BLaER1 treated with 17β-estradiol and CSF1 and Interleukin-3, amounts not matched to agents 10 nM and 100 nM (cell line): Measurements from ENCODE around the gene RGS12.
A peak's percentile ranks its signal among the peaks of the same experiment; 100 is the strongest.

Experiments
- H3K27ac ChIP-seq, 11 experiments: shearing (Covaris generic); formaldehyde crosslinking; 2 replicates each; pipeline ENCODE4 v1.8.1; 2022
- H3K27me3 ChIP-seq, 11 experiments: shearing (Covaris generic); formaldehyde crosslinking; 2 replicates each; pipeline ENCODE4 v1.8.1; 2022
- H3K36me3 ChIP-seq, 11 experiments: shearing (Covaris generic); formaldehyde crosslinking; 2 replicates each; pipeline ENCODE4 v1.8.1; 2022
- H3K4me1 ChIP-seq, 10 experiments: shearing (Covaris generic); formaldehyde crosslinking; 2 replicates each; pipeline ENCODE4 v1.8.1; 2022
- H3K4me2 ChIP-seq, 11 experiments: shearing (Covaris generic); formaldehyde crosslinking; 2 replicates each; pipeline ENCODE4 v1.8.1; 2022
- H3K4me3 ChIP-seq, 10 experiments: shearing (Covaris generic); formaldehyde crosslinking; 2 replicates each; pipeline ENCODE4 v1.8.1; 2022
- H3K9ac ChIP-seq, 11 experiments: shearing (Covaris generic); formaldehyde crosslinking; 2 replicates each; pipeline ENCODE4 v1.8.1; 2022
- H3K9me3 ChIP-seq, 11 experiments: shearing (Covaris generic); formaldehyde crosslinking; replicated peaks in 1 of 11; 2 replicates each; pipeline ENCODE4 v1.8.1; 2022
- H4K20me1 ChIP-seq, 11 experiments: shearing (Covaris generic); formaldehyde crosslinking; 2 replicates each; pipeline ENCODE4 v1.8.1; 2022
- Cebpa-rat ChIP-seq, 11 experiments: shearing (Covaris generic); IDR thresholded peaks; 2 replicates each; pipeline ENCODE4 v1.8.1; 2022

Gene RGS12

DNA sequence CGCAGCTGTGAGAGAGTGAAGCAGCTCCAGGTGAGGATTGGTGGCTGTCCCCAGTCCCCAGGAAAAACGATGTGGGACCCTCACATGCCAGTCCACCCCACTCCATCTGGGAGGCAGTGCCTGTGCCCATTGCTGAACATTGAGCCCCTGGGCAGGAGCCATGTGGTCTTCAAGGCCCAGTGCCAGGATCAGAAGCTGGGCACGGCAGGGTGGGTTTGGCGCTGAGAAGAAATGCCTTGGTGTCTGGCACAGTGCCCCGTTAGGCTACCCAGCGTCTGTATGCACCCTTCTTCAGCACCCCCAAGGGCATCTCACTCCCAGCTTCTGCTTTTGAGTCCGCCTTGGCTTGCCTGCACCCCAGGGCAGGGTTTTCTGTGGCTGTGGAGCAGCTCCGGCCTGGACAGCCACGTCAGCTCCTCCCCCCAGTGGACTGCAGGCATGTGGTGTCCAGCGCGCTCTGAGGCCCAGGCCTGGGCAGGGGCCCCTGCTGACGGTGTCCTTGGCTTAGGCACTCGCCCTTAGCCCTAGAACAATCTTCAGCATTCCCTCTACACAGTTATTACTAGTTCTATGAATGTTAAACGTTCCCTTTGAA lies 28.6 kb downstream of the RGS12 start:
- Histone ChIP-seq H3K9ac (peak overlapping the region in 5 of 11 experiments; percentile 4 to 29 (median 20); a peak in 4 of 22 replicates), H3K36me3 (peaks cover 45 to 100% (median 92%) of the 10 kb centered on the region in 11 experiments), H3K9me3 (peaks cover 11 to 33% (median 19%) of the 10 kb centered on the region in 11 experiments; a peak in 20 of 22 replicates), H3K4me1 (peaks cover 7 to 57% (median 46%) of the 10 kb centered on the region in 10 experiments; a peak in 18 of 20 replicates), H4K20me1 (peaks cover 0 to 88% (median 64%) of the 10 kb centered on the region in 11 experiments; a peak in 19 of 22 replicates), H3K4me2 (peak overlapping the region in 1 of 11 experiments; percentile 0; a peak in 2 of 22 replicates), H3K4me3 (no peak overlapping the region), H3K27me3 (no peaks in the 10 kb centered on the region), H3K27ac (peak overlapping the region in 3 of 11 experiments; percentile 5 to 42 (median 9); a peak in 3 of 22 replicates)
- no peak for TF ChIP-seq Cebpa-rat (IDR thresholded peaks at IDR 0.05)

- H4K20me1 ChIP-seq = peaks cover 0 to 82% (median 62%) of the 10 kb centered on the region in 11 experiments; a peak in 19 of 22 replicates
- H3K4me1 ChIP-seq = peaks cover 7 to 57% (median 45%) of the 10 kb centered on the region in 10 experiments; a peak in 18 of 20 replicates
- peak overlapping the region in 4 of 11 experiments; percentile 0 to 38 (median 19); a peak in 5 of 22 replicates for H3K27ac ChIP-seq
- H3K27me3 ChIP-seq = no peaks in the 10 kb centered on the region
- no peak overlapping the region for H3K4me3 ChIP-seq
- H3K4me2 ChIP-seq = peak overlapping the region in 1 of 11 experiments; percentile 30; a peak in 2 of 22 replicates
- peak overlapping the region in 1 of 11 experiments; percentile 29; a peak in 1 of 22 replicates for H3K9ac ChIP-seq
- peaks cover 11 to 33% (median 19%) of the 10 kb centered on the region in 11 experiments; a peak in 20 of 22 replicates for H3K9me3 ChIP-seq
- no peak for TF ChIP-seq Cebpa-rat (IDR thresholded peaks at IDR 0.05)
- H3K36me3 ChIP-seq = peaks cover 38 to 100% (median 90%) of the 10 kb centered on the region in 11 experiments
Measured at GRCh38 chr4:3322059-3322550, 29.3 kb downstream of the RGS12 start.

- TF ChIP-seq Cebpa-rat (IDR thresholded peaks at IDR 0.05) = no peak
- Histone ChIP-seq H3K9ac (no peak overlapping the region), H4K20me1 (peaks cover 0 to 82% (median 59%) of the 10 kb centered on the region in 11 experiments; a peak in 19 of 22 replicates), H3K27me3 (no peaks in the 10 kb centered on the region), H3K27ac (no peak overlapping the region), H3K36me3 (peaks cover 29 to 100% (median 88%) of the 10 kb centered on the region in 11 experiments; a peak in 21 of 22 replicates), H3K4me2 (no peak overlapping the region), H3K4me1 (peaks cover 4 to 51% (median 37%) of the 10 kb centered on the region in 10 experiments; a peak in 18 of 20 replicates), H3K4me3 (no peak overlapping the region), H3K9me3 (peaks cover 11 to 33% (median 19%) of the 10 kb centered on the region in 11 experiments; a peak in 20 of 22 replicates)
Measured at GRCh38 chr4:3323071-3323481, 30.3 kb downstream of the RGS12 start.

DNA sequence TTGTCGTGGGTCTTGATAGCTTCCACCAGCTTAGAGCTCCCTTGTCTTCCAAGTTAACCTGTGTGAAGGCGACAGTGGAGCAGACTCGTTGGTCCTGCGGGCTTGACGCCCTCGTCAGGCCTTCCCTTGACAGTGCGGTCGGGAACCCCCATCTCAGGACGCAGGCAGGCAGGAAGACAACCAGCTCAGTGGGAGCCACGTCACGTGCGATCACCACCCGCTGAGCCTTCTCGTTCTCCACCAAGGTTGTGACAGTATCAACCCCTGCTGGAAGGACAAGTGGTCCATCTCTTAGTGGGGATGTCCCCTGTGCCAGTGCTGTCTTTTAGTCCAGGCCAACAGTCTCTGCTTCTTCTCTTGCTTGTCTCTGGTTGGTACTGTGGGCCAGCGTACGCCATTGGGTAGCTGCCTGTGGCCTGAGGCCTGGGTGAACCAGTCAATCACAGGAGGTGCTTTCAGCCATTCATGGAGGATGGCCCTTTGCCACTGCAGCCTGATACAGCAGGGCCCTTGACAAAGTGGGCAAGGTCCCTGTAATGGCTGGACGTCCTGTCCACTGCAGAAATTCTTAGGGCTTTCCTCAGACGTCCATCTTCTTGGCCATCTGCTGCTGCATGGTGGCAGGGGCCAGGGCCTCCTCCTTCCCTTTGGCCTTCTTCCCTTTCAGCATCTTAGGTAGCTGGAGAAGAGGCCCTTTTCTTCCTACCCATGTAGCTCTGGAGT lies 31.4 kb downstream of the RGS12 start:
- H3K9me3 ChIP-seq = peaks cover 11 to 33% (median 19%) of the 10 kb centered on the region in 11 experiments; a peak in 20 of 22 replicates

DNA sequence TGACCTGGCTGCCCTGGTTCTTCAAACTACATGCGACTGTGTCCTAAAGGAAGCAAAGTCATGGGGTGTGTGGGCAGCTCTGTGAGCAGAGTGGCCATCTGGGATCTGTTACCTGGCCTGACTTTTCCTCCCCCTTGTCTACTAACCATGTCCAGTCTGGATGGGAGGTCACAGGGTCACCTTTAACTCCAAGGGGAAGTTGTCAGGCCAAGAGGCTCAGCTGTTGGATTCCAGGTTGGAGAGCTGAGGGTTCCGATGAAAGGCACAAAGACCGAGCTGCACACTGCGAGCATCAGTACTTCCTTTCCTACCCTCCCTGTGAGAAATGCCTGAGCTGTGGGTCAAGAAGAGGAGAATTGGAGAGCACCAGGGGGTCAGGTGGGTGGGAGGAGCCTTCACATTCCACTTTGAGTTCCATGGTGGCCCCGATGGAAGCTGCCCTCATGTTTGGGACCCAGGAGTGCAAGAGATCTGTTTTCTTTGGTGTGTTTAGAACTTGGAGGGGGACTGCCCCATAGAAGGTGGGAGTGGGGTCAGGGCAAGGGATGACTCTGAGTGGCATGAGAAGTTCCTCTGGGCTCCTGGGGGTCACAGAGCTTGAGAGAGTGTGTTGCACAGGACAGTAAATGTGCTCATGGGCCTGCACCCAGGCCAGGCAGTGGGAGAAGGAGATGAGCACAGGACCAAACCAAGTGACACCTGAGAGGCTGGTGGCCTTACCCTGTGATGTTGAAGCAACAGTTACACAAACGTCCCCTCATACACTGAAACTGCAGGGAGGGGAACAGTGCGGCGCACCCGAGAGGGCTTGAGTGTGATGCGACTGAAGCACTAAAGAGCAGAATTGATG lies 36.2 kb downstream of the RGS12 start:
- no peak overlapping the region for H3K27ac ChIP-seq
- TF ChIP-seq Cebpa-rat (IDR thresholded peaks at IDR 0.05) = no peak
- H3K4me2 ChIP-seq = peak overlapping the region in 5 of 11 experiments; percentile 2 to 19 (median 10); a peak in 4 of 22 replicates
- peaks cover 26 to 55% (median 43%) of the 10 kb centered on the region in 10 experiments for H3K4me1 ChIP-seq
- peaks cover 0 to 83% (median 62%) of the 10 kb centered on the region in 11 experiments; a peak in 17 of 22 replicates for H4K20me1 ChIP-seq
- H3K4me3 ChIP-seq = no peak overlapping the region
- H3K9ac ChIP-seq = no peak overlapping the region
- peaks cover 11 to 22% (median 16%) of the 10 kb centered on the region in 11 experiments; a peak in 20 of 22 replicates for H3K9me3 ChIP-seq
- H3K27me3 ChIP-seq = no peaks in the 10 kb centered on the region
- H3K36me3 ChIP-seq = peaks cover 5 to 68% (median 46%) of the 10 kb centered on the region in 11 experiments; a peak in 20 of 22 replicates

More for the DNA sequence above, 31.4 kb downstream of the RGS12 start:
- Histone ChIP-seq H3K4me1 (peaks cover 0 to 49% (median 36%) of the 10 kb centered on the region in 10 experiments; a peak in 14 of 20 replicates), H3K27me3 (no peaks in the 10 kb centered on the region), H3K4me2 (no peak overlapping the region), H4K20me1 (peaks cover 0 to 82% (median 59%) of the 10 kb centered on the region in 11 experiments; a peak in 19 of 22 replicates), H3K27ac (no peak overlapping the region), H3K4me3 (no peak overlapping the region), H3K9ac (no peak overlapping the region), H3K36me3 (peaks cover 27 to 99% (median 90%) of the 10 kb centered on the region in 11 experiments; a peak in 21 of 22 replicates)
- no peak for TF ChIP-seq Cebpa-rat (IDR thresholded peaks at IDR 0.05)

DNA sequence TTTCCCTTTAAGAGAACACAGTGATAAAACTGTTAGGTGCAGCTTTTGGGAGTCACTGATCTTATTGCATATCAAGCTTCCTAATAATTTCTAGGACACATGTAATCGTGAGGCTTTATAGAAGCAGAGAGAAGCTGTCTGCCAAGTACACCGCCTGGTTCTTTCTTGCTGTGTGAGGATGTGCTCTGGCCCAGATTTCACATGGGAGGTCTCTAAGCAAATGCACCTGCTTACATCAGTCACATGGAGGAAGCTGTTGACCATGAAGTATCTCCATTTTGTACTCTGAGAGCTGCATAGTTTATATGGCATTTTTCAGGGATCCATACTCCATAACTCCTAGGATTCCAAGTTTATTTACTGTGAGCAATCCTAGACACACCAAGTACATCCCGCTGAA lies 37.1 kb downstream of the RGS12 start:
- Histone ChIP-seq H3K4me1 (peaks cover 35 to 64% (median 52%) of the 10 kb centered on the region in 10 experiments), H3K9ac (no peak overlapping the region), H3K27ac (no peak overlapping the region), H3K27me3 (no peaks in the 10 kb centered on the region), H3K4me3 (no peak overlapping the region), H3K36me3 (peaks cover 0 to 59% (median 40%) of the 10 kb centered on the region in 11 experiments; a peak in 14 of 22 replicates), H3K4me2 (peak overlapping the region; percentile 18 to 69 (median 51); a peak in 20 of 22 replicates), H3K9me3 (peaks cover 6 to 14% (median 8%) of the 10 kb centered on the region in 11 experiments; a peak in 15 of 22 replicates), H4K20me1 (peaks cover 0 to 84% (median 63%) of the 10 kb centered on the region in 11 experiments; a peak in 17 of 22 replicates)
- TF ChIP-seq Cebpa-rat (IDR thresholded peaks at IDR 0.05) = no peak

- H3K27ac ChIP-seq = no peak overlapping the region
- H3K4me2 ChIP-seq = peak overlapping the region; percentile 18 to 69 (median 51); a peak in 20 of 22 replicates
- peaks cover 0 to 51% (median 33%) of the 10 kb centered on the region in 11 experiments; a peak in 14 of 22 replicates for H3K36me3 ChIP-seq
- no peaks in the 10 kb centered on the region for H3K27me3 ChIP-seq
- no peak overlapping the region for H3K4me3 ChIP-seq
- peaks cover 43 to 68% (median 60%) of the 10 kb centered on the region in 10 experiments for H3K4me1 ChIP-seq
- peaks cover 0 to 6% (median under 1%) of the 10 kb centered on the region in 11 experiments; a peak in 7 of 22 replicates for H3K9me3 ChIP-seq
- no peak for TF ChIP-seq Cebpa-rat (IDR thresholded peaks at IDR 0.05)
- peaks cover 0 to 92% (median 72%) of the 10 kb centered on the region in 11 experiments; a peak in 18 of 22 replicates for H4K20me1 ChIP-seq
- H3K9ac ChIP-seq = no peak overlapping the region
Measured at GRCh38 chr4:3330707-3331106, 37.9 kb downstream of the RGS12 start.
